ENCODE measurements around the gene ZNF548. TPM values are rescaled to one million over a fixed set of nuclear protein-coding genes. Genes with fewer than 3 reads are reported as not detected.

The ZNF548 gene
- total and polyA plus RNA-seq, 5 donors from 2014 or later: 14.6 to 75.9 (median 19.4) TPM

GRCh38 chr19:57403737-57404563 lies 14.3 kb downstream of the ZNF548 start:
- H3K9me3 ChIP-seq (ENCODE audit: control insufficient read depth in 2 of 2, low read length in 2 of 2): peaks cover 19 to 48% of the 10 kb centered on the region in 2 experiments
- H3K27ac Mint-ChIP-seq: no peak overlapping the region
- H3K36me3 ChIP-seq (ENCODE audit: control insufficient read depth, insufficient read depth, low read length): peaks cover 7% of the 10 kb centered on the region
- H3K4me3 Mint-ChIP-seq: no peak overlapping the region
- H3K9me3 Mint-ChIP-seq: peaks cover 0 to 22% (median 12%) of the 10 kb centered on the region in 7 donors
- no peak overlapping the region for H3K27ac ChIP-seq (ENCODE audit: insufficient read depth, low read length, poor library complexity, severe bottlenecking)
- no peaks in the 10 kb centered on the region for H3K27me3 ChIP-seq (ENCODE audit: control insufficient read depth, insufficient read depth, low read length)
- ATAC-seq (ENCODE audit: low read depth in 2 of 2): no peak
- peaks cover 20% of the 10 kb centered on the region for H3K36me3 Mint-ChIP-seq
- no peaks in the 10 kb centered on the region for H3K27me3 Mint-ChIP-seq
- no peak overlapping the region for H3K4me3 ChIP-seq (ENCODE audit: low read depth, low read length)
- no peaks in the 10 kb centered on the region for H3K4me1 ChIP-seq (ENCODE audit: control insufficient read depth, insufficient read depth, low read length, poor library complexity, severe bottlenecking)
- DNase-seq: no peak
- H3K4me1 Mint-ChIP-seq: peaks cover 0 to 10% (median 6%) of the 10 kb centered on the region in 4 donors

GRCh38 chr19:57406516-57407123 lies 17.0 kb downstream of the ZNF548 start:
- Mint-ChIP-seq H3K27me3 (no peaks in the 10 kb centered on the region), H3K36me3 (peaks cover 2% of the 10 kb centered on the region), H3K4me1 (peaks cover 11 to 21% (median 14%) of the 10 kb centered on the region in 4 donors), H3K4me3 (peak overlapping the region in 1 of 4 donors; percentile 20), H3K27ac (no peak overlapping the region), H3K9me3 (peaks cover 3 to 11% (median 6%) of the 10 kb centered on the region in 7 donors)
- Histone ChIP-seq H3K27me3 (ENCODE audit: control insufficient read depth, insufficient read depth, low read length) (no peaks in the 10 kb centered on the region), H3K36me3 (ENCODE audit: control insufficient read depth, insufficient read depth, low read length) (no peaks in the 10 kb centered on the region), H3K27ac (ENCODE audit: insufficient read depth, low read length, poor library complexity, severe bottlenecking) (no peak overlapping the region), H3K9me3 (ENCODE audit: control insufficient read depth in 2 of 2, low read length in 2 of 2) (peaks cover 7 to 26% of the 10 kb centered on the region in 2 experiments), H3K4me3 (ENCODE audit: low read depth, low read length) (no peak overlapping the region), H3K4me1 (ENCODE audit: control insufficient read depth, insufficient read depth, low read length, poor library complexity, severe bottlenecking) (peaks cover 8% of the 10 kb centered on the region)
- ATAC-seq (ENCODE audit: low read depth in 2 of 2) (peak; percentile 27 to 33), DNase-seq (peak; percentile 53 to 69 (median 66))

- ATAC-seq (ENCODE audit: low read depth in 2 of 2) (peak; percentile 100), DNase-seq (peak; percentile 89 to 96 (median 91))
- peaks cover 11 to 13% of the 10 kb centered on the region in 2 experiments for H3K9me3 ChIP-seq (ENCODE audit: control insufficient read depth in 2 of 2, low read length in 2 of 2)
- peak within 1 kb of the TSS; percentile 90 for H3K4me3 ChIP-seq (ENCODE audit: low read depth, low read length)
- peaks cover 14% of the 10 kb centered on the region for H3K4me1 ChIP-seq (ENCODE audit: control insufficient read depth, insufficient read depth, low read length, poor library complexity, severe bottlenecking)
- Mint-ChIP-seq H3K27ac (peak within 1 kb of the TSS; percentile 38 to 94 (median 92)), H3K27me3 (no peaks in the 10 kb centered on the region), H3K4me1 (peaks cover 16 to 37% (median 24%) of the 10 kb centered on the region in 4 donors), H3K36me3 (peaks cover 36% of the 10 kb centered on the region), H3K4me3 (peak within 1 kb of the TSS; percentile 94 to 100 (median 96)), H3K9me3 (peaks cover 6 to 24% (median 15%) of the 10 kb centered on the region in 7 donors)
- no peaks in the 10 kb centered on the region for H3K27me3 ChIP-seq (ENCODE audit: control insufficient read depth, insufficient read depth, low read length)
- peak within 1 kb of the TSS; percentile 63 for H3K27ac ChIP-seq (ENCODE audit: insufficient read depth, low read length, poor library complexity, severe bottlenecking)
- peaks cover 22% of the 10 kb centered on the region for H3K36me3 ChIP-seq (ENCODE audit: control insufficient read depth, insufficient read depth, low read length)
Observed at GRCh38 chr19:57410877-57411671, 21.4 kb downstream of the ZNF548 start, which contains the start of gene ZNF17. Gene ZNF17 (plus strand): TSS chr19:57411161. CDS start chr19:57413616, 2,455 bp downstream.

- H3K9me3 ChIP-seq (ENCODE audit: control insufficient read depth in 2 of 2, low read length in 2 of 2): peaks cover 71 to 93% of the 10 kb centered on the region in 2 experiments
Observed at GRCh38 chr19:57419439-57419838, 29.8 kb downstream of the ZNF548 start.

GRCh38 chr19:57421037-57421436 lies 31.4 kb downstream of the ZNF548 start:
- Histone ChIP-seq H3K27me3 (ENCODE audit: control insufficient read depth, insufficient read depth, low read length) (no peaks in the 10 kb centered on the region), H3K4me3 (ENCODE audit: low read depth, low read length) (no peak overlapping the region), H3K4me1 (ENCODE audit: control insufficient read depth, insufficient read depth, low read length, poor library complexity, severe bottlenecking) (no peaks in the 10 kb centered on the region), H3K9me3 (ENCODE audit: control insufficient read depth in 2 of 2, low read length in 2 of 2) (peaks cover 61 to 96% of the 10 kb centered on the region in 2 experiments), H3K36me3 (ENCODE audit: control insufficient read depth, insufficient read depth, low read length) (peaks cover 48% of the 10 kb centered on the region), H3K27ac (ENCODE audit: insufficient read depth, low read length, poor library complexity, severe bottlenecking) (no peak overlapping the region)
- Mint-ChIP-seq H3K4me1 (peaks cover 0 to 2% (median 1%) of the 10 kb centered on the region in 4 donors), H3K36me3 (peaks cover 45% of the 10 kb centered on the region), H3K4me3 (no peak overlapping the region), H3K27ac (no peak overlapping the region), H3K9me3 (peaks cover 5 to 81% (median 39%) of the 10 kb centered on the region in 7 donors), H3K27me3 (no peaks in the 10 kb centered on the region)
- ATAC-seq (ENCODE audit: low read depth in 2 of 2) (no peak), DNase-seq (no peak)

More at GRCh38 chr19:57419439-57419838, 29.8 kb downstream of the ZNF548 start:
- peaks cover 61% of the 10 kb centered on the region for H3K36me3 Mint-ChIP-seq
- no peak overlapping the region for H3K27ac Mint-ChIP-seq
- H3K36me3 ChIP-seq (ENCODE audit: control insufficient read depth, insufficient read depth, low read length): peaks cover 61% of the 10 kb centered on the region
- H3K27me3 ChIP-seq (ENCODE audit: control insufficient read depth, insufficient read depth, low read length): no peaks in the 10 kb centered on the region
- H3K9me3 Mint-ChIP-seq: peaks cover 5 to 86% (median 43%) of the 10 kb centered on the region in 7 donors
- no peaks in the 10 kb centered on the region for H3K4me1 ChIP-seq (ENCODE audit: control insufficient read depth, insufficient read depth, low read length, poor library complexity, severe bottlenecking)
- H3K27ac ChIP-seq (ENCODE audit: insufficient read depth, low read length, poor library complexity, severe bottlenecking): no peak overlapping the region
- DNase-seq (no peak), ATAC-seq (ENCODE audit: low read depth in 2 of 2) (no peak)
- H3K4me1 Mint-ChIP-seq: peaks cover 0 to 9% (median 7%) of the 10 kb centered on the region in 4 donors
- H3K27me3 Mint-ChIP-seq: no peaks in the 10 kb centered on the region
- no peak overlapping the region for H3K4me3 ChIP-seq (ENCODE audit: low read depth, low read length)
- no peak overlapping the region for H3K4me3 Mint-ChIP-seq

- Histone ChIP-seq H3K9me3 (ENCODE audit: control insufficient read depth in 2 of 2, low read length in 2 of 2) (peaks cover 0 to 14% of the 10 kb centered on the region in 2 experiments), H3K27me3 (ENCODE audit: control insufficient read depth, insufficient read depth, low read length) (no peaks in the 10 kb centered on the region), H3K4me3 (ENCODE audit: low read depth, low read length) (peak overlapping the region; percentile 84), H3K27ac (ENCODE audit: insufficient read depth, low read length, poor library complexity, severe bottlenecking) (peak overlapping the region; percentile 75), H3K4me1 (ENCODE audit: control insufficient read depth, insufficient read depth, low read length, poor library complexity, severe bottlenecking) (peaks cover 19% of the 10 kb centered on the region), H3K36me3 (ENCODE audit: control insufficient read depth, insufficient read depth, low read length) (peaks cover 12% of the 10 kb centered on the region)
- Mint-ChIP-seq H3K27ac (peak overlapping the region; percentile 39 to 97 (median 93)), H3K36me3 (peaks cover 21% of the 10 kb centered on the region), H3K9me3 (peaks cover 6 to 23% (median 9%) of the 10 kb centered on the region in 7 donors), H3K4me1 (peaks cover 6 to 40% (median 22%) of the 10 kb centered on the region in 4 donors), H3K4me3 (peak overlapping the region; percentile 92 to 99 (median 98)), H3K27me3 (no peaks in the 10 kb centered on the region)
- ATAC-seq (ENCODE audit: low read depth in 2 of 2): peak in 1 of 2 donors; percentile 0
- no peak for DNase-seq
Observed at GRCh38 chr19:57434386-57435061, 44.9 kb downstream of the ZNF548 start.
